GM20000 (cell line): Measurements from ENCODE around the gene SIPA1L2.

ENCODE experiments used
- DNase-seq: peaks from one replicate; pipeline ENCODE4 v3.0.0; 2012; ENCODE audit warnings: low spot score
- CTCF ChIP-seq: IDR thresholded peaks from 2 replicates; pipeline ENCODE4 v1.5.1; 2012; ENCODE audit warnings: mild to moderate bottlenecking, control low read depth; ENCODE audit errors: extremely low read depth, missing control alignments

Gene SIPA1L2

GRCh38 chr1:232624546-232625281 is 5.2 kb downstream of the SIPA1L2 start:
- TF ChIP-seq CTCF: no peak
- no peak for DNase-seq

DNA sequence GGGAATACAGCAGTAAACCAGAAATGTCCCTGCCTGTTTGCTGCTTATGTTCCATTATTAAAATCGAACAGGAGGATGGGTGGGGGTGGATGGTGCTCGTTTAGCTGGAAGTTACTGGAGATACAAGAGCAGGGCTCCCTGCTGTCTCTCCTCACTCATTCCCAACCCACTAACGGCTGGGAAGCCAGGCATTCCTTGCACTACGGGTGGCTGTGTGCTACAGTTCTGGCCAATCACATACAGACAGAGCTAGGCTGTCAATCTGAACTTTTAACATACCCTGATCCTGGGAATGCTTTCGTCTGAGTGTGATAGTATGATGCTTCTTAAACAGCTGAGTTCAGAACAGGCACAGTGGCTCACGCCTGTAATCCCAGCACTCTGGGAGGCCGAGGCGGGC is 7.0 kb downstream of the SIPA1L2 start:
- DNase-seq: no peak
- TF ChIP-seq CTCF: no peak

- no peak for TF ChIP-seq CTCF
- DNase-seq: no peak
Observed at GRCh38 chr1:232622378-232622777, 7.6 kb downstream of the SIPA1L2 start.

DNA sequence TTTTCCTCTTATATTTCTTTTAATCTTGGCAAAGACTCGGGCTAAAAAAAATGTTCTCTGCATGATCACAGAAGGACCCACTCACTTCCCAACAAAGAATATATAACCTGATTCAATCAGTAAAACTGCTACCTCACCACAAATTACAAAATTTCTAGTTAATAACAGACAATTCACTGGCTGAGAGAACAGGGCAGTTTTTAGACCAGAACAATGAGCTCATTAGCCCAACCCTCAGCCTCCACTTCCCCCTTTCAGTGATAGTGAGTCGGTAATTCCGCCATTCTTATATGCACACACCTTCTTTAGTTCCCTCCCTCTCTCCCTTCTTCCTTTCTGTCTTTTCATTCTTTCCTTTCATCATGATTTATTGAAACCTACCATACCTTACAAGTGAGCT is 8.9 kb downstream of the SIPA1L2 start:
- TF ChIP-seq CTCF: no peak
- DNase-seq: no peak

DNA sequence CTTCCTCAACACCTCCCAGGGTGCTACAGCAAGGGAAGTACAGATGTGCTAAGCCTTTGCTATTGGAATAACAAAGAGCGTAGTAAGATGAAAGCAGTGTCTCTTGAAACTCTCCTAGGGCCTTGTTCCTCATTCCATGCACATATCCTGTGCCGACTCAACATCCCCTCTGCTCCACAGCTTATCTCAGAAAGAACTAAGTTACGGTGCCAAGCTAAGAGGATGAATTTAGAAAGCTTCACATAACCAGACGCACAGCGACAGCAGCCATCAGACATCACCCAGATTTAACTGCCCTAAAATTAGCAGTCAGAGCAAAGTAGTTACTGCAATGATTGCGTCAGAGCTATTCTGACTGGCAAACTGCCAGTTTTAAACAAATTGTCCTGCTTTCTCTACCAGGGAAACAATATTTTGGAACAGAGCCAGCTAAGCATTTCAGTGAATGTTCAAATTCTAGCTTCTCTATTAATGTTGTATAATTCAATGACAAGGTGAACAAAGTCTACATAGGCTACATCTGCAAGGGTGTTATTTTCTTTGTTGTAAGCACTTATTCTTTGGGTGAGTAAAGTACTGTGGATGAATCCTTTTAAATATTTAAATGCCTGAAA is 9.5 kb downstream of the SIPA1L2 start:
- DNase-seq: no peak
- no peak for TF ChIP-seq CTCF

- no peak for DNase-seq
- no peak for TF ChIP-seq CTCF
Observed at GRCh38 chr1:232617237-232617636, 12.7 kb downstream of the SIPA1L2 start.

DNA sequence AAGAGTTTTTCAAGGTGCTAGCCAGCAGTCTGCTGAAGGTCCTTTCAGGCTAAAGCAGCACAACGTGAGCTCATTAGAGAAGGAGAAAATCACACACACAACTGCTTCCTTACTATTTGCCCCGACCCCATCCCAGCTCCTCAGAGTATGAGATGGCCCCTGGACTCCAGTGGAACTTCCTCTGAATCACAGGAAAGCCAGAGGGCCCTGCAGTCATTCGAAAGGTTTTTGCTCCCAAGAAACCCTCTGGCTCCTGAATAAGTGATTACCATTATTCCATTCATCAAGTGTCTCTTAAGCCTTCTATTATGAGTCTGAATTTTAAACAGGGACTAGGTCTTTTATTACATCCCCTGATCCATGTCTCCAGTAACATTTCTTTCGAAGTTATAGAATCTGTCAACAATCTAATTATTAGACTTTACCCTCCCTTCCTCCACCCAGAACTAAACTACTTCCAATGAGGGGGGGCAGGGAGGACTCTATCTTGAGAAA is 14.6 kb downstream of the SIPA1L2 start:
- TF ChIP-seq CTCF: no peak
- DNase-seq: no peak
